NOMO-1 (cell line): ENCODE results near the gene STEAP2.
"Not testable (repeated sequence)": the region's sequence is repeated elsewhere in the genome, so short reads cannot be mapped to it uniquely, and the experiment has no call there.

Source experiments
- DNase-seq, 2 experiments: peaks; one replicate each; lab custom pipeline; 2025; ENCODE audit not compliant: unreplicated experiment in 2 of 2; lab: John Stamatoyannopoulos, UW

STEAP2 gene

DNA sequence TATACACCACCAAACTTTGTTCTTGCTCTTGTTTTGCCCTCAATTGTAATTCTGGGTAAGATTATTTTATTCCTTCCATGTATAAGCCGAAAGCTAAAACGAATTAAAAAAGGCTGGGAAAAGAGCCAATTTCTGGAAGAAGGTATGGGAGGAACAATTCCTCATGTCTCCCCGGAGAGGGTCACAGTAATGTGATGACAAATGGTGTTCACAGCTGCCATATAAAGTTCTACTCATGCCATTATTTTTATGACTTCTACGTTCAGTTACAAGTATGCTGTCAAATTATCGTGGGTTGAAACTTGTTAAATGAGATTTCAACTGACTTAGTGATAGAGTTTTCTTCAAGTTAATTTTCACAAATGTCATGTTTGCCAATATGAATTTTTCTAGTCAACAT is 20.9 kb downstream of the STEAP2 start:
- DNase-seq, result no peak

- DNase-seq, result no peak
Observed at GRCh38 chr7:90233569-90233968, 22.0 kb downstream of the STEAP2 start.

DNA sequence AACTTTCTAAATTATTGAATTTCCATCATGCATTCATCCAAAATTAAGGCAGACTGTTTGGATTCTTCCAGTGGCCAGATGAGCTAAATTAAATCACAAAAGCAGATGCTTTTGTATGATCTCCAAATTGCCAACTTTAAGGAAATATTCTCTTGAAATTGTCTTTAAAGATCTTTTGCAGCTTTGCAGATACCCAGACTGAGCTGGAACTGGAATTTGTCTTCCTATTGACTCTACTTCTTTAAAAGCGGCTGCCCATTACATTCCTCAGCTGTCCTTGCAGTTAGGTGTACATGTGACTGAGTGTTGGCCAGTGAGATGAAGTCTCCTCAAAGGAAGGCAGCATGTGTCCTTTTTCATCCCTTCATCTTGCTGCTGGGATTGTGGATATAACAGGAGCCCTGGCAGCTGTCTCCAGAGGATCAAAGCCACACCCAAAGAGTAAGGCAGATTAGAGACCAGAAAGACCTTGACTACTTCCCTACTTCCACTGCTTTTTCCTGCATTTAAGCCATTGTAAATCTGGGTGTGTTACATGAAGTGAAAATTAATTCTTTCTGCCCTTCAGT is 25.3 kb downstream of the STEAP2 start:
- no peak for DNase-seq

GRCh38 chr7:90238022-90238421 is 26.5 kb downstream of the STEAP2 start:
- no peak for DNase-seq

GRCh38 chr7:90238583-90238982 is 27.0 kb downstream of the STEAP2 start:
- DNase-seq, result peak in 1 of 2 experiments; percentile 63

- DNase-seq, result no peak
Observed at GRCh38 chr7:90239050-90239449, 27.5 kb downstream of the STEAP2 start.

DNA sequence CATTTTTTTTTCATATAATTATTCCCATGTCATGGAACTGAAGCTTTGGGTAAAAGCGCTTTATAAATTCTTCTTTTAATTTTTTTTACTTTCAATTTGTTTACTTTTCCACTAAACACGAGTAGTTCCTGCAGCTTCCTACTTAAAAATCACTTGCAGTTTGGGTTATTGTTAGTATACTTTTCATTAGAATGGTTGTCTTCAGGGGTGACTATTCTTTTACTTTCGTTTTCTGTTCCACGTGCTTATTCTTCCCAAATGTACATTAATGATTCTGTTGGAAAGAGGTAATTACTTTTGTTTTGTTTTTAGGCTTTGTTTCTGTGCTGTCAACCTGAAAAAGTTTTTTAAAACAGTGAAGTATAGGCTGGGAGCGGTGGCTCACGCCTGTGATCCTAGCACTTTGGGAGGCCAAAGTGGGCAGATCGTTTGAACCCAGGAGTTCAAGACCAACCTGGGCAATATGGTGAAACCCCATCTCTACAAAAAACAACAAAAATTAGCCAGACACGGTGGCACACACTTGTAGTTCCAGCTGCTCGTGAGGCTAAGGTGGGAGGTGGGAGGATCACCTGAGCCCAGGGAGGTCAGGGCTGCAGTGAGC is 28.2 kb downstream of the STEAP2 start:
- DNase-seq, result peak in 1 of 2 experiments; percentile 48

- DNase-seq, result peak; percentile 70 to 86
Observed at GRCh38 chr7:90242369-90243168, 31.0 kb downstream of the STEAP2 start.

GRCh38 chr7:90243556-90243955 is 32.0 kb downstream of the STEAP2 start:
- DNase-seq, result no peak

GRCh38 chr7:90244565-90244908 is 33.0 kb downstream of the STEAP2 start:
- DNase-seq, result no peak

DNA sequence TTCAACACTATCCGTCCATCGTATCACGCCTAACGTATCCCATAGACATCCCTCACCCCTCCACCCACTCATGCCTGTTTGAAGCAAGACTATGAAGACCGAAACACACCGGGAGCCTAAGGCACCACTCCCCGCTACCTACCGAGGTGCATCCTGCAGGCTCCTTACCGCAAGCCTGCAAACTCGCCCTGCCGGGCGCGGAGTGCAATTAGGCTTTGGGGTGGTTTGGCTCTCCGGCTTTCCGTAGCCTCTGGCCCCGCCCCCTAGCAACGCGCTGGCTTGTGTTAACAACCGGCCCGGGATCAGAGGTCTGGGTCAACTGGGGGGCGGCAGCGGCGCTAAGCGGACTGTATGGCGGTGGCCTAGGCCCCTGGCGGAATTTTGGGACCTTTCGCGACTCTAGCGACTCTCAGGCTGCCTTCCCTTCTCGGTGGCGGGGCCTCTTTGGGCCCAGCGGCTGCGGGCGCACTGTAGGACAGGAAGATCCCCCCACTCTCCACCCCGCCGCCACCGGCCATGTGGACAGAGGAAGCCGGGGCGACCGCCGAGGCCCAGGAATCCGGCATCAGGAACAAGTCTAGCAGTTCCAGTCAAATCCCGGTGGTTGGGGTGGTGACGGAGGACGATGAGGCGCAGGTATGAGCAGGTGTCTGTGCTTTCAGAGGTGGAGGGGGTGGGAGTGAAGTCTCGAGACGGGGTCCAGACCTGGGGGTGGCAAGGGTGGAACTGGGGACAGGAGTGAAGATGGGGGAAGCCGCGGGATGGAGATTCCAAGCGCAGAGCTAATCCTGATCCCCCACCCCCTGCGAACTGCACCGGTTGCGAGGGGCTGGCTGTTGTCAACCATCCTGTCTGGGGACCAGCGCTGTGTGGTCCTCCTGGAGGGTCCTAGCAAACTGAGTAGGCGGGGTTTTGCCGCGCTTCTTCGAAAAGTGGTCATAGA is 33.6 kb downstream of the STEAP2 start, which contains the start of gene CFAP69:
CFAP69 (plus strand) TSS at position 266 of the 943 bp plus-strand sequence; CDS start at position 517, 251 bp downstream.
- DNase-seq, result peak; percentile 95 to 97

DNA sequence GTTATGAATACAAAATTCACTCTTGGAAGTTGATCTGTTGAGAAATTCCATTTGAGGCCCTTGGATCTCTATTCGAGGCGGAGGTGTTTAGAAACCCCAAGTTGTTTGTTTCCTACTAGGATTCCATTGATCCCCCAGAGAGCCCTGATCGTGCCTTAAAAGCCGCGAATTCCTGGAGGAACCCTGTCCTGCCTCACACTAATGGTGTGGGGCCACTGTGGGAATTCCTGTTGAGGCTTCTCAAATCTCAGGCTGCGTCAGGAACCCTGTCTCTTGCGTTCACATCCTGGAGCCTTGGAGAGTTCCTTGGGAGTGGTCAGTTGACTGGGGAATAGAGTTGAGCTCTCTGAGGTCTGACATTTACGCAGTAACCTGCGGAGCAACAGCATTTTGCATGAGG is 34.6 kb downstream of the STEAP2 start:
- no peak for DNase-seq

DNA sequence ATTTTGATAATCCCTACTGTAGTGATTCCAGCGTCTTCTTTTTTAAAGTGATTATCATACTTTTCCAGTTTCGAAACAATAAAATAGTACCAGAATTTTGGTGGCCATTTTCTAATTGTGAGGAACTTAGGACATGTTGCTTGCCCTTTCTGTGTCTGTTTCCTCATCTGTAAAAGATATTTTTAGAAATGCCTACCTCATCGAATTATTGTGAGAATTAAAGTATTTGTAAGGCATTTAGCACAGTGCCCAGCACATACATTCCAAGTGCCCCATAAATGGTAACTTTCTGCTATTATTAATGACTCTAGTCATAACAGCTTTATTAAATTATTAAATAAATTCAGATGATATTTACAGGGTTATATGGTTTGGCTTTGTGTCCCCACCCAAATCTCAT is 37.2 kb downstream of the STEAP2 start:
- no peak for DNase-seq

DNA sequence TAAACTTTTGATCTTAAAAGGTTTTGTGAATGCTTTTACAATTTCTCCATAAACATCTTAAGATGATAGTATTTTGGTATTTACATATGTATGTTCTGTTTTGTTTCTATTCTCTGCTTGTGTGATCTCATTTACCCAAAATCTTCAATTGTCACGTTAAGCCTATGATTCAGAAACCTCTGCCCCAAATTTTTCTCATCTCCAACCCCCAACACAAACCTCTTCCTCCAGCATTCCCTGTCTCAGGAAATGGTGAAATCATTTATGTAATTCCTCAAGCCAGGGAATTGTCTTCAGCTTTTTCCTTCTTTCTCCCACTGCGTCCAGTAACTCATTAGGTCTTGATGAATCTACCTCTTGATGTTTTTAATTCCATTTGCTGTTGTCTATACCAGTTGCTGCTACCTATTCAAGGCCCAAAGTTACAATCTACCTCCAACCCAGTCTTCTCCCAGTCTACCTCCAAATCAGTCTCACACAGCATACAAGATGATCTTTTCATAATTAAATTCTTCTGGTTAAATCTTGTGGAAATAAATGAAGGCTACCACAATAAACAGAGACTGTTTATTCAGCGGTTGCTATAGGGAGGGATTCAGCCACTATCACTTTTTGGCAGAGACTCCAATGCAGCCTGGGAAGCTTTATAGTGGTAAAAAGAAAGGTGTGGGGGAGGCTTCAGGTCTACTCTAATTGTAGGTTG is 39.2 kb downstream of the STEAP2 start:
- no peak for DNase-seq

DNA sequence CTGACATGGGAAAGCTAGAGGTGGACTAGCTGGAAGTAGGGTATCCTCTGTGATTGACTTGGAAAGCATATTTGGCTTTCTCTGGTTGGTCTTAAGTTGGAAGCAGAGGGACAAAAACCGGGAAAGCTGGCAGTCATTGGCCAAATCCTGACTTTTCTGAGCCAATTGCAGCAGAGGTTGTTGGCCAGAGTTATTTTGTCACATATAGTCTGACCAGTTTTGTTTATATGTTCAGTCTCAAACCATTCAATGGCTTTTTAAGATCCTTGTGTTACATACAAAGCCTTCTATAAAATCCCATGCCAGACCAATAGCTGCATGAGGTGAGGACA is 39.7 kb downstream of the STEAP2 start:
- no peak for DNase-seq

DNA sequence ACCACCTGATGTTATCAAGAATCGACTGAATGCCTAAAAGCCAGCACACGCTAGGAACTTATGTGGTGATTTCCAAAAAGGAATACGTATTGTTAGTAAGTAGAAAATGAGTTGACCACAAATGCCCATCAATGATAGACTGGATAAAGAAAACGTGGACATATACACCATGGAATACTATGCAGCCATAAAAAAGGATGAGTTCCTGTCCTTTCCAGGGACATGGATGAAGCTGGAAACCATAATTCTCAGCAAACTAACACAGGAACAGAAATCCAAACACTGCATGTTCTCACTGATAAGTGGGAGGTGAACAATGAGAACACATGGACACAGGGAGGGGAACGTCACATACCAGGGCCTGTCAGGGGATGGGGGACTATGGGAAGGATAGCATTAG is 44.5 kb downstream of the STEAP2 start:
- not testable (repeated sequence) for DNase-seq

GRCh38 chr7:90256778-90257177 is 45.2 kb downstream of the STEAP2 start:
- DNase-seq, result no peak

DNA sequence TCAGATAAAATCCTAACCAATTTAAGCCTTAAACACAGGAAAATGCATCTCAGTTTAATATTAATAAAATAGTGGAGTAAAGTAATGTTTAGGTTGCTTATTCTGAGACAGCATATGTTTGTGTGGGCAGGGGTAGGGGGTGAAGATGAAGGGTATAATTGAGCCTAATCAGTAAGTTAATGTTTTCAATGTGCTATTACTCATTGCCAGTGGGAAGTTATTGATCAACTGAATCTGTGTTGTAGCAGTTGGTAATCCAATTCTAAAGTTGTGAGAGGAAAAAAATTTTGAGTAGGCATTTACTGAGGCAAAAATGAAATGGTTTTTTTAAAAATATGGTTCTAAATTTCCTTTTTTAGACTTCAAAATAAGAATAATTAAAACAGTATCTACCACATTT is 49.9 kb downstream of the STEAP2 start:
- DNase-seq, result no peak

- peak in 1 of 2 experiments; percentile 84 for DNase-seq
Observed at GRCh38 chr7:90262438-90262837, 50.9 kb downstream of the STEAP2 start.

DNA sequence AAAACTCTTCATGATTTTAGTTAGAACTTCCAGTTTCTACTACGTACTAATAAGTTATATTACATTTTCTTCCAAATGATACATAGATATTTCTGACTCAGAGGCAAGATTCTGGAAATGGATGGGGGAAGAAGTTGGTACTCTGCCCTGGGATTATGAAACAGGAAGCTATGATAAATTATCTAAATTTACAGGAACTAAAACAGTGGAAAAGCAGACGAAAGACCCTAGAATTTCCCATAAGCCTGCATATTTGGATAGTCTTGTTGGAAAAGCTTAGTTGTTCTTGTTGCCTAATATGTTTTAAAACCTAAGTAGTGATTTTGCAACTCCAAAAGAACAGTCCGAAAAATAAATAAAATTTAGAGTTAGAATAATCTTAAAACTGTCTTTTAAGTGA is 55.3 kb downstream of the STEAP2 start:
- peak in 1 of 2 experiments; percentile 44 for DNase-seq
